Stomach smooth muscle (tissue), 2 donors: Measurements from ENCODE around the gene SRPX2.

ENCODE experiments used
- H3K27ac ChIP-seq: one replicate; pipeline ENCODE4 v1.7.0; 2013; ENCODE audit warnings: mild to moderate bottlenecking, low read length, inconsistent platforms
- H3K27me3 ChIP-seq, 2 donors: one replicate each; pipeline ENCODE4 v1.7.0; 2013; ENCODE audit warnings: low read length in 2 of 2; ENCODE audit not compliant: insufficient read depth in 2 of 2, control insufficient read depth in 1 of 2
- H3K36me3 ChIP-seq, 2 donors: one replicate each; pipeline ENCODE4 v1.7.0; 2013; ENCODE audit warnings: low read length in 2 of 2; ENCODE audit not compliant: control insufficient read depth in 2 of 2, insufficient read depth in 2 of 2
- H3K4me1 ChIP-seq: one replicate; pipeline ENCODE4 v1.7.0; 2013; ENCODE audit warnings: low read length; ENCODE audit not compliant: control insufficient read depth, insufficient read depth
- H3K4me3 ChIP-seq, 2 donors: one replicate each; pipeline ENCODE4 v1.7.0; 2013; ENCODE audit warnings: low read length in 2 of 2
- H3K9ac ChIP-seq, 2 donors: one replicate each; pipeline ENCODE4 v1.7.0; 2013; ENCODE audit warnings: low read length in 2 of 2, mild to moderate bottlenecking in 1 of 2
- H3K9me3 ChIP-seq, 2 donors: one replicate each; pipeline ENCODE4 v1.7.0; 2013; ENCODE audit warnings: low read length in 2 of 2; ENCODE audit not compliant: control insufficient read depth in 2 of 2
- donor health status: healthy.
- donor health status: Pancreatic carcinoma.

Gene SRPX2

GRCh38 chrX:100635040-100635439 lies 9.0 kb upstream of the SRPX2 start:
- Histone ChIP-seq H3K27ac (no peak overlapping the region), H3K9ac (no peak overlapping the region), H3K27me3 (peaks cover 0 to 9% of the 10 kb centered on the region in 2 donors), H3K4me1 (no peaks in the 10 kb centered on the region), H3K4me3 (no peak overlapping the region), H3K36me3 (no peaks in the 10 kb centered on the region), H3K9me3 (no peaks in the 10 kb centered on the region)

GRCh38 chrX:100635989-100636320 lies 8.0 kb upstream of the SRPX2 start:
- H3K4me1 ChIP-seq: no peaks in the 10 kb centered on the region
- H3K9me3 ChIP-seq: no peaks in the 10 kb centered on the region
- H3K9ac ChIP-seq: peak overlapping the region; percentile 59 to 69
- H3K27ac ChIP-seq: peak overlapping the region; percentile 18
- H3K4me3 ChIP-seq: peak overlapping the region; percentile 69 to 73
- no peaks in the 10 kb centered on the region for H3K36me3 ChIP-seq
- peaks cover 0 to 6% of the 10 kb centered on the region in 2 donors for H3K27me3 ChIP-seq

GRCh38 chrX:100636321-100636991 lies 7.5 kb upstream of the SRPX2 start, which contains the start of gene TSPAN6:
Gene TSPAN6 (minus strand): TSS chrX:100636806. CDS start chrX:100636694, 112 bp downstream.
- H3K27ac ChIP-seq: peak within 1 kb of the TSS; percentile 18
- no peaks in the 10 kb centered on the region for H3K4me1 ChIP-seq
- H3K9me3 ChIP-seq: no peaks in the 10 kb centered on the region
- peaks cover 0 to 6% of the 10 kb centered on the region in 2 donors for H3K27me3 ChIP-seq
- H3K36me3 ChIP-seq: no peaks in the 10 kb centered on the region
- H3K9ac ChIP-seq: peak within 1 kb of the TSS; percentile 59 to 69
- H3K4me3 ChIP-seq: peak within 1 kb of the TSS; percentile 69 to 73

GRCh38 chrX:100642290-100642689 lies 1.7 kb upstream of the SRPX2 start:
- no peaks in the 10 kb centered on the region for H3K36me3 ChIP-seq
- no peak overlapping the region for H3K9ac ChIP-seq
- no peaks in the 10 kb centered on the region for H3K9me3 ChIP-seq
- H3K27me3 ChIP-seq: peaks cover 0 to 10% of the 10 kb centered on the region in 2 donors
- no peaks in the 10 kb centered on the region for H3K4me1 ChIP-seq
- no peak overlapping the region for H3K4me3 ChIP-seq
- no peak overlapping the region for H3K27ac ChIP-seq

- no peak overlapping the region for H3K4me3 ChIP-seq
- no peak overlapping the region for H3K9ac ChIP-seq
- no peaks in the 10 kb centered on the region for H3K36me3 ChIP-seq
- no peak overlapping the region for H3K27ac ChIP-seq
- peaks cover 0 to 10% of the 10 kb centered on the region in 2 donors for H3K27me3 ChIP-seq
- no peaks in the 10 kb centered on the region for H3K4me1 ChIP-seq
- no peaks in the 10 kb centered on the region for H3K9me3 ChIP-seq
Observed at GRCh38 chrX:100643212-100643611, 787 bp upstream of the SRPX2 start.

GRCh38 chrX:100645106-100645505 lies 1.1 kb downstream of the SRPX2 start:
- H3K9me3 ChIP-seq: no peaks in the 10 kb centered on the region
- peak overlapping the region in 1 of 2 donors; percentile 44 for H3K4me3 ChIP-seq
- no peaks in the 10 kb centered on the region for H3K36me3 ChIP-seq
- H3K4me1 ChIP-seq: peaks cover 6% of the 10 kb centered on the region
- H3K27ac ChIP-seq: no peak overlapping the region
- H3K27me3 ChIP-seq: peaks cover 0 to 8% of the 10 kb centered on the region in 2 donors
- H3K9ac ChIP-seq: no peak overlapping the region

GRCh38 chrX:100647095-100647494 lies 3.1 kb downstream of the SRPX2 start:
- H3K27ac ChIP-seq: no peak overlapping the region
- no peaks in the 10 kb centered on the region for H3K36me3 ChIP-seq
- no peak overlapping the region for H3K9ac ChIP-seq
- peaks cover 0 to 10% of the 10 kb centered on the region in 2 donors for H3K27me3 ChIP-seq
- H3K9me3 ChIP-seq: no peaks in the 10 kb centered on the region
- peaks cover 9% of the 10 kb centered on the region for H3K4me1 ChIP-seq
- H3K4me3 ChIP-seq: no peak overlapping the region

- no peak overlapping the region for H3K4me3 ChIP-seq
- H3K9me3 ChIP-seq: no peaks in the 10 kb centered on the region
- H3K9ac ChIP-seq: no peak overlapping the region
- no peak overlapping the region for H3K27ac ChIP-seq
- H3K27me3 ChIP-seq: peaks cover 0 to 10% of the 10 kb centered on the region in 2 donors
- no peaks in the 10 kb centered on the region for H3K36me3 ChIP-seq
- H3K4me1 ChIP-seq: peaks cover 9% of the 10 kb centered on the region
Observed at GRCh38 chrX:100647739-100648138, 3.7 kb downstream of the SRPX2 start.

GRCh38 chrX:100648458-100649417 lies 4.7 kb downstream of the SRPX2 start:
- Histone ChIP-seq H3K4me3 (no peak overlapping the region), H3K36me3 (no peaks in the 10 kb centered on the region), H3K4me1 (peaks cover 9% of the 10 kb centered on the region), H3K9ac (no peak overlapping the region), H3K27ac (peak overlapping the region; percentile 64), H3K27me3 (peaks cover 0 to 7% of the 10 kb centered on the region in 2 donors), H3K9me3 (no peaks in the 10 kb centered on the region)

GRCh38 chrX:100649550-100650356 lies 5.8 kb downstream of the SRPX2 start:
- Histone ChIP-seq H3K9ac (peak overlapping the region in 1 of 2 donors; percentile 28), H3K27ac (peak overlapping the region; percentile 58), H3K4me1 (peaks cover 9% of the 10 kb centered on the region), H3K9me3 (no peaks in the 10 kb centered on the region), H3K36me3 (no peaks in the 10 kb centered on the region), H3K27me3 (peaks cover 0 to 7% of the 10 kb centered on the region in 2 donors), H3K4me3 (no peak overlapping the region)
